HUES48 (cell line): Measurements from ENCODE around the gene CALCR.
"Not testable (repeated sequence)": the region's sequence is repeated elsewhere in the genome, so short reads cannot be mapped to it uniquely, and the experiment has no call there.

Experiments used
- H3K27ac ChIP-seq: one replicate; pipeline ENCODE4 v1.7.0; 2013; ENCODE audit warnings: low read depth, low read length, inconsistent platforms
- H3K27me3 ChIP-seq: 2 replicates; pipeline ENCODE4 v1.6.1; 2013; ENCODE audit warnings: mild to moderate bottlenecking, low read length; ENCODE audit not compliant: control insufficient read depth, insufficient read depth
- H3K36me3 ChIP-seq: 2 replicates; pipeline ENCODE4 v1.6.1; 2013; ENCODE audit warnings: low read length; ENCODE audit not compliant: control insufficient read depth, insufficient read depth
- H3K4me1 ChIP-seq: 2 replicates; pipeline ENCODE4 v1.6.1; 2013; ENCODE audit warnings: mild to moderate bottlenecking, low read length; ENCODE audit not compliant: control insufficient read depth, insufficient read depth
- H3K4me3 ChIP-seq: 2 replicates; pipeline ENCODE4 v1.5.1; 2013; ENCODE audit warnings: mild to moderate bottlenecking, low read depth, low read length
- H3K9ac ChIP-seq: 2 replicates; pipeline ENCODE4 v1.6.1; 2013; ENCODE audit warnings: mild to moderate bottlenecking, low read depth, low read length, moderate library complexity
- H3K9me3 ChIP-seq: 2 replicates; pipeline ENCODE4 v1.6.1; 2013; ENCODE audit warnings: low read length; ENCODE audit not compliant: control insufficient read depth, insufficient read depth

The CALCR gene

GRCh38 chr7:93515144-93515543 lies 59.4 kb downstream of the CALCR start:
- H3K27ac ChIP-seq = no peak overlapping the region
- H3K36me3 ChIP-seq = no peaks in the 10 kb centered on the region
- no peaks in the 10 kb centered on the region for H3K9me3 ChIP-seq
- no peak overlapping the region for H3K9ac ChIP-seq
- H3K27me3 ChIP-seq = no peaks in the 10 kb centered on the region
- no peaks in the 10 kb centered on the region for H3K4me1 ChIP-seq
- H3K4me3 ChIP-seq = no peak overlapping the region

GRCh38 chr7:93509303-93509702 lies 65.2 kb downstream of the CALCR start:
- no peaks in the 10 kb centered on the region for H3K4me1 ChIP-seq
- no peaks in the 10 kb centered on the region for H3K27me3 ChIP-seq
- no peak overlapping the region for H3K4me3 ChIP-seq
- H3K36me3 ChIP-seq = no peaks in the 10 kb centered on the region
- H3K9ac ChIP-seq = no peak overlapping the region
- no peak overlapping the region for H3K27ac ChIP-seq
- H3K9me3 ChIP-seq = no peaks in the 10 kb centered on the region

GRCh38 chr7:93503088-93503487 lies 71.4 kb downstream of the CALCR start:
- Histone ChIP-seq H3K9me3 (no peaks in the 10 kb centered on the region), H3K4me3 (no peak overlapping the region), H3K9ac (no peak overlapping the region), H3K27ac (no peak overlapping the region), H3K36me3 (no peaks in the 10 kb centered on the region), H3K27me3 (no peaks in the 10 kb centered on the region), H3K4me1 (no peaks in the 10 kb centered on the region)

- H3K27ac ChIP-seq = not testable (repeated sequence)
Measured at GRCh38 chr7:93491860-93492259, 82.7 kb downstream of the CALCR start.

GRCh38 chr7:93476491-93477344 lies 97.8 kb downstream of the CALCR start:
- H3K27me3 ChIP-seq = no peaks in the 10 kb centered on the region
- H3K27ac ChIP-seq = peak overlapping the region; percentile 96
- H3K4me1 ChIP-seq = peaks cover 46% of the 10 kb centered on the region
- peak overlapping the region; percentile 53; the same call in 1 of the 2 replicates for H3K9ac ChIP-seq
- no peaks in the 10 kb centered on the region for H3K36me3 ChIP-seq
- H3K9me3 ChIP-seq = no peaks in the 10 kb centered on the region
- H3K4me3 ChIP-seq = peak overlapping the region; percentile 32; the same call in 1 of the 2 replicates

More at GRCh38 chr7:93491860-93492259, 82.7 kb downstream of the CALCR start:
- not testable (repeated sequence) for H3K27me3 ChIP-seq, H3K9me3 ChIP-seq, H3K36me3 ChIP-seq, H3K4me3 ChIP-seq, H3K9ac ChIP-seq
- H3K4me1 ChIP-seq = peaks cover 15% of the 10 kb centered on the region

GRCh38 chr7:93475811-93476210 lies 98.7 kb downstream of the CALCR start:
- Histone ChIP-seq H3K4me1 (peaks cover 46% of the 10 kb centered on the region), H3K9me3 (no peaks in the 10 kb centered on the region), H3K36me3 (no peaks in the 10 kb centered on the region), H3K9ac (no peak overlapping the region), H3K27ac (peak overlapping the region; percentile 96), H3K4me3 (peak overlapping the region; percentile 1; the same call in 1 of the 2 replicates), H3K27me3 (no peaks in the 10 kb centered on the region)

GRCh38 chr7:93471456-93471855 lies 103.1 kb downstream of the CALCR start:
- no peaks in the 10 kb centered on the region for H3K36me3 ChIP-seq
- no peak overlapping the region for H3K27ac ChIP-seq
- no peak overlapping the region for H3K9ac ChIP-seq

GRCh38 chr7:93463764-93464163 lies 110.8 kb downstream of the CALCR start:
- Histone ChIP-seq H3K9me3 (no peaks in the 10 kb centered on the region), H3K36me3 (no peaks in the 10 kb centered on the region), H3K27me3 (no peaks in the 10 kb centered on the region), H3K4me1 (no peaks in the 10 kb centered on the region), H3K4me3 (no peak overlapping the region), H3K9ac (no peak overlapping the region), H3K27ac (no peak overlapping the region)

More at GRCh38 chr7:93471456-93471855, 103.1 kb downstream of the CALCR start:
- no peak overlapping the region for H3K4me3 ChIP-seq
- H3K9me3 ChIP-seq = no peaks in the 10 kb centered on the region
- peaks cover 40% of the 10 kb centered on the region for H3K4me1 ChIP-seq
- H3K27me3 ChIP-seq = no peaks in the 10 kb centered on the region

- Histone ChIP-seq H3K4me3 (no peak overlapping the region), H3K27ac (no peak overlapping the region), H3K9me3 (no peaks in the 10 kb centered on the region), H3K9ac (no peak overlapping the region), H3K27me3 (no peaks in the 10 kb centered on the region), H3K36me3 (no peaks in the 10 kb centered on the region), H3K4me1 (no peaks in the 10 kb centered on the region)
Measured at GRCh38 chr7:93461350-93461749, 113.2 kb downstream of the CALCR start.

GRCh38 chr7:93453262-93453661 lies 121.3 kb downstream of the CALCR start:
- H3K4me3 ChIP-seq = no peak overlapping the region
- H3K4me1 ChIP-seq = no peaks in the 10 kb centered on the region
- H3K36me3 ChIP-seq = no peaks in the 10 kb centered on the region
- H3K9ac ChIP-seq = no peak overlapping the region
- H3K27me3 ChIP-seq = no peaks in the 10 kb centered on the region
- H3K9me3 ChIP-seq = no peaks in the 10 kb centered on the region
- no peak overlapping the region for H3K27ac ChIP-seq

- H3K27me3 ChIP-seq = no peaks in the 10 kb centered on the region
- H3K9me3 ChIP-seq = no peaks in the 10 kb centered on the region
- no peak overlapping the region for H3K27ac ChIP-seq
- H3K4me1 ChIP-seq = peaks cover 13% of the 10 kb centered on the region
- no peak overlapping the region for H3K4me3 ChIP-seq
- H3K36me3 ChIP-seq = no peaks in the 10 kb centered on the region
- H3K9ac ChIP-seq = no peak overlapping the region
Measured at GRCh38 chr7:93448176-93448575, 126.3 kb downstream of the CALCR start.
